Type B pancreatic cell (in vitro differentiated cells): ENCODE data around the gene BIN1. TPM values are rescaled to one million over a fixed set of nuclear protein-coding genes. Genes with fewer than 3 reads are reported as not detected.

ENCODE experiments used
- DNase-seq: peaks from one replicate; pipeline ENCODE4 v3.0.0; 2021; ENCODE audit warnings: mixed read lengths; ENCODE audit not compliant: unreplicated experiment; ENCODE audit errors: extremely low spot score
- H3K27ac Mint-ChIP-seq: 2 replicates; pipeline ENCODE4 v1.8.0; 2021; ENCODE audit warnings: mild to moderate bottlenecking, mixed read lengths
- H3K27me3 Mint-ChIP-seq: 2 replicates; pipeline ENCODE4 v1.8.0; 2021; ENCODE audit warnings: mixed read lengths
- H3K36me3 Mint-ChIP-seq: 2 replicates; pipeline ENCODE4 v1.8.0; 2021; ENCODE audit warnings: mixed read lengths
- H3K4me1 Mint-ChIP-seq: one replicate; pipeline ENCODE4 v1.8.0; 2021; ENCODE audit warnings: mixed read lengths; ENCODE audit not compliant: unreplicated experiment
- H3K4me3 Mint-ChIP-seq: 2 replicates; pipeline ENCODE4 v1.8.0; 2021; ENCODE audit warnings: mild to moderate bottlenecking, mixed read lengths
- H3K9me3 Mint-ChIP-seq: 2 replicates; pipeline ENCODE4 v1.8.0; 2021; ENCODE audit warnings: mixed read lengths
- total RNA-seq: library from RNA; stranded (reverse); gene quantifications from 2 replicates; pipeline ENCODE4 v1.2.1, GENCODE V29; 2021; ENCODE audit warnings: low replicate concordance
- TF ChIP-seq, protein P1 (sequence below): fragments of 200-600 bp; sonication (generic); conservative IDR thresholded peaks from 2 replicates; pipeline ENCODE4 v1.5.0; 2021; ENCODE audit warnings: antibody characterized with exemption, mild to moderate bottlenecking

BIN1 gene
- total RNA-seq, 1 donor from 2014 or later = 63.4 TPM

DNA sequence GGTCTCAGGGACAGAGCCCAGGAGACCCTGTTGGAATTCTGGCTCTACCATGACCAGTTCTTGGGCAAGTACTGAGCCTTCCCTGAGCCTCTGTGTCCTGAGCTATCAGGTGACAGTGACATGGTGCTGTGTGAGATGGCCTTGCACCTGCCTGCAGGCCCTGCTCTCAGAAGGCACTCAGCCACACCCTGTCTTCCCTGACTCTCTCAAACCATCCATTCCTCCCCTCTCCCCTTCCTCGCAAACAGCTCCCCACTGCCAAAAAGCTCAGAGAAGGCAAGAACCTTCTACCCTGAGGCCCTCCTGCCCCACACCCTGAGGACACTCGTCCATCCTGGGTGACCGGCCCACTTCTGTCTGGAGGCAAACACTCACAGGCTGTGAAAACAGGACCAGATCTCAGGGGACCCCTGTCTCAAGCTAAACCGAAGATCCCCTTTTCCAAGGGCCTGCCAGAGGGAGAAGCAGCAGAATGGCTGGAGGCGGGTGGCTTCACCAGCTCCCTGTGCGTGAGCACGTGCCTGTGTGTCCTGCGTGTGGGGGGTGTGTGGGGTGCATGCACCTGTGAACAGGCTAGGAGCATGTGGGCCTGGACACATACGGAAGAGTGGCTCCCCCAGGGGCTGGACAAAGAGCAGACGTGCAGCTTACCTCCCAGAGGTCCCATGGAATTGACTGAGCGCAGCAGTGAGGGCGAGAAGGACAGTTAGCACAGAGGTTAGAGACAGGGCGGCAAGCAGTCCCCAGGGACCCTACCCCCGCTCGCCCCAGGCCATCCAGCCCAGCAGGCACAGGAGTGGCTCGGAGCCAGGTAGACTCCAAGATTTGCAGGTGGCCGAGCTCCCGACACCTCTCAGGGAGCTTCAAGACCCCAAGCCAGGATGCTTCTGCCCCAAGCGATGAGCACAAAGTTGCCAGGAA lies 53.9 kb downstream of the BIN1 start:
- H3K27ac Mint-ChIP-seq = peak overlapping the region; percentile 29

DNA sequence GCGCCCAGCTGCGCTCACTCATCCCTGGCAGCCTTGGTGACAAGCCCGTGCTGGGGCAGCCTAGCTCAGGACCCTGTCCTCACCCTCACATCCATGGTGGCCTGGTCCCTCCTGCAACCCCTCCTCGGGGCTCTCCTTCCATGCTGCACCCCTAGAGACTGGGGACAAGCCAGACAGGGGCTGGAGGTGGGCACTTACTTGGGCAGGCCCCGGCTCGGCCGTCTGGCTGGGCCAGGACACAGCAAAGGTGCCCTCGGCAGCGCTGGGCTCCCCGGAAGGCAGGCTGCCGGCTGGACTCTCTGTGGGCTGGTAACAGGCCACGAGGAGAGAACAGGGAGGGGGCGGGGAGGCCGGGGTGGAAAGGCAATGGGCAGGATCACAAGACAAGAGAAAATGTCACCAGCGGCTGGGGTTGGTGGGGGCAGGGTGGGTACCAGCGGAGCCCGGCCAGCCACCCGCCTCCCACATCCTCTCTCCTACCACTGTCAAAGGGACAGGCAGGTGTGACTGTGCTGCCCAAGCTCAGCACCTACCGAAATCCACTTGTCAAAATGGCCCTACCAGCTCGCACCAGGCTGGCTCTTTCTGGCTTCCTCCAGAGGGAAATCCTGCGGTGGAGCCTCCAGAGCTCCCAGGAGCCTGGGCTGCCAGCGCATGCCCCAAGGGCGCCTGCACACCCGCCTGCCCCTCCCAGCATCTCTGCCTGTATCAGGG lies 54.7 kb downstream of the BIN1 start:
- no peaks in the 10 kb centered on the region for H3K36me3 Mint-ChIP-seq
- H3K27ac Mint-ChIP-seq = peak overlapping the region; percentile 29
- H3K27me3 Mint-ChIP-seq = no peaks in the 10 kb centered on the region
- no peak overlapping the region for H3K4me3 Mint-ChIP-seq
- DNase-seq = no peak
- H3K4me1 Mint-ChIP-seq = peaks cover 10% of the 10 kb centered on the region
- H3K9me3 Mint-ChIP-seq = no peaks in the 10 kb centered on the region
- TF ChIP-seq, protein P1, sequence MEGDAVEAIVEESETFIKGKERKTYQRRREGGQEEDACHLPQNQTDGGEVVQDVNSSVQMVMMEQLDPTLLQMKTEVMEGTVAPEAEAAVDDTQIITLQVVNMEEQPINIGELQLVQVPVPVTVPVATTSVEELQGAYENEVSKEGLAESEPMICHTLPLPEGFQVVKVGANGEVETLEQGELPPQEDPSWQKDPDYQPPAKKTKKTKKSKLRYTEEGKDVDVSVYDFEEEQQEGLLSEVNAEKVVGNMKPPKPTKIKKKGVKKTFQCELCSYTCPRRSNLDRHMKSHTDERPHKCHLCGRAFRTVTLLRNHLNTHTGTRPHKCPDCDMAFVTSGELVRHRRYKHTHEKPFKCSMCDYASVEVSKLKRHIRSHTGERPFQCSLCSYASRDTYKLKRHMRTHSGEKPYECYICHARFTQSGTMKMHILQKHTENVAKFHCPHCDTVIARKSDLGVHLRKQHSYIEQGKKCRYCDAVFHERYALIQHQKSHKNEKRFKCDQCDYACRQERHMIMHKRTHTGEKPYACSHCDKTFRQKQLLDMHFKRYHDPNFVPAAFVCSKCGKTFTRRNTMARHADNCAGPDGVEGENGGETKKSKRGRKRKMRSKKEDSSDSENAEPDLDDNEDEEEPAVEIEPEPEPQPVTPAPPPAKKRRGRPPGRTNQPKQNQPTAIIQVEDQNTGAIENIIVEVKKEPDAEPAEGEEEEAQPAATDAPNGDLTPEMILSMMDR = no peak

More for the DNA sequence above, 53.9 kb downstream of the BIN1 start:
- H3K9me3 Mint-ChIP-seq = no peaks in the 10 kb centered on the region
- DNase-seq = no peak
- peaks cover 10% of the 10 kb centered on the region for H3K4me1 Mint-ChIP-seq
- TF ChIP-seq, protein P1 = no peak
- no peaks in the 10 kb centered on the region for H3K27me3 Mint-ChIP-seq
- H3K36me3 Mint-ChIP-seq = no peaks in the 10 kb centered on the region
- H3K4me3 Mint-ChIP-seq = no peak overlapping the region

DNA sequence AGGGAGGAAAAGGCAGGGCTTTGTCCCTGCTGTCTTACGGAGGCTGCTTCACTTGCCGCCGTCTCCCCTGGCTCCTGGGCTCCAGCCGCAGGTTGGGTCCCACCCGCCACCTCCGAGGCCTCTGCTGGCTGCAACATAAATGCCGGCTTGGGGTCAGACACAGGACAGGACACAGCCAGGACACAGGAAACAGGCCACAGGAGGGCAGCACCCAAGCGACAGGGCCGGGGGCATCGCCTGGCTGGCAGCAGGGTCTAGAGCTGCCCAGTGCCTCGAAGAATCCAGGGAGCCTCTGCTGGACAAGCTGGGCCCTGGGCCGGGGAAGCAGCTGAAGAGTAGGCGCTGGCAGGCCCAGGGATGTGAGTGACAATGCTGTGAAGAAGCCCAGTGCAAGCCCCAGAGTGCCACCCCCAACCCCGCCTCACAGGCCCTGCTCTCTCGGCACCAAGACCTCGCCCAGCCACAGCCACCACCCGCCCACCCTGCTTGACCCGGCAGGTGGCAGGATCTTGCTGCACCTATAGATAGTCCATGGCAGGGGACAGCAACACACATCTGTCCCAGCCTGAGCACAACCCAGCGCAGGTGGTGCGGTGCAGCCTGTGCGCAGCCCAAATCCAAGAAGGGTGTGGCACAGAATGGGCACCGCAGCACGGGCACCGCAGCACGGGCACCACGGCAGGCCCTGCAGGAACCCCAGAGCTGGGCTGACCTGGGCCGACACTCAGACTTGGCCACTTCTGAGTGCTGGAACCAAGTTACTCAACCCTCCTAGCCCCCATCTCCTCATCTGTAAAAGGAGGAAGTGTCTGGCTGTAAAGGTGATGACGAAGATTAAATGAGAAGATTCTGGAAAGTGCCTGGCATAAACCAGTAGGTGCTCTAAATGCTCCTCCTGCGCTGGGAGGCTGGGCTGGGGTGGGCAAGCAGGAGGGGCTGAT lies 55.6 kb downstream of the BIN1 start:
- H3K4me3 Mint-ChIP-seq = no peak overlapping the region
- DNase-seq = no peak

GRCh38 chr2:127050803-127051115 lies 56.2 kb downstream of the BIN1 start:
- Mint-ChIP-seq H3K27me3 (no peaks in the 10 kb centered on the region), H3K36me3 (no peaks in the 10 kb centered on the region), H3K4me3 (no peak overlapping the region), H3K9me3 (no peaks in the 10 kb centered on the region), H3K27ac (no peak overlapping the region), H3K4me1 (peaks cover 13% of the 10 kb centered on the region)
- TF ChIP-seq, protein P1 = no peak
- no peak for DNase-seq

More for the DNA sequence above, 55.6 kb downstream of the BIN1 start:
- Mint-ChIP-seq H3K27me3 (no peaks in the 10 kb centered on the region), H3K36me3 (no peaks in the 10 kb centered on the region), H3K9me3 (no peaks in the 10 kb centered on the region), H3K4me1 (peaks cover 13% of the 10 kb centered on the region), H3K27ac (no peak overlapping the region)
- TF ChIP-seq, protein P1 = no peak
